ENCODE measurements around the gene ETFB. TPM values are rescaled to one million over a fixed set of nuclear protein-coding genes. Genes with fewer than 3 reads are reported as not detected.
"Not testable (repeated sequence)": the region's sequence is repeated elsewhere in the genome, so short reads cannot be mapped to it uniquely, and the experiment has no call there.

The ETFB gene
- 10 to 100 TPM; 52.5 to 79.2 (median 74.5) TPM for total RNA-seq

DNA sequence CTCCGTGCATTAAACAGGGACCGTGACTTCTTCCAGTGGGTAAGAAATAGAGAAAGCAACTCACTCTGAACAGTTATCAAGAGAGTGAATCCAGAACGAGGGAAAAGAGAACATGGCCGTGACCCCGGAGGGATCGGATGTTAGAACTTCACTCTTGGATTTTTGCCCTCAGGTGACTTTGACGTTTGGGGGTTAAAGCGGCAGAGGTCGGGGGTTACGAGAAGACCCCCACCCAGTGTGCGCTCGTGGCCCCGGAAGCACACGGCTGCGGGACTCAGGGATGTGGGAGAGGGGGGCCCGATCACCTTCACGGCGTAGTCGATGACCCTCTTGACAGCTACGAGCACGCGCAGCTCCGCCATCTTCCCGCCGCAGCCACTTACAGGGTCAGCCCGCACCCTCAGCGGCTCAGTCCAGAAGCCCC is at the start of gene ETFB:
Gene ETFB (minus strand): TSS at position 424 of the 424 bp plus-strand sequence. CDS start 62 bp downstream, at position 362.
- intact Hi-C loops (cut with DNase I; ENCODE audit: low total_unique reads), result no loop called here
- no peak for TF ChIP-seq POLR2A (IDR thresholded peaks at IDR 0.05)
- TF ChIP-seq, protein P1, sequence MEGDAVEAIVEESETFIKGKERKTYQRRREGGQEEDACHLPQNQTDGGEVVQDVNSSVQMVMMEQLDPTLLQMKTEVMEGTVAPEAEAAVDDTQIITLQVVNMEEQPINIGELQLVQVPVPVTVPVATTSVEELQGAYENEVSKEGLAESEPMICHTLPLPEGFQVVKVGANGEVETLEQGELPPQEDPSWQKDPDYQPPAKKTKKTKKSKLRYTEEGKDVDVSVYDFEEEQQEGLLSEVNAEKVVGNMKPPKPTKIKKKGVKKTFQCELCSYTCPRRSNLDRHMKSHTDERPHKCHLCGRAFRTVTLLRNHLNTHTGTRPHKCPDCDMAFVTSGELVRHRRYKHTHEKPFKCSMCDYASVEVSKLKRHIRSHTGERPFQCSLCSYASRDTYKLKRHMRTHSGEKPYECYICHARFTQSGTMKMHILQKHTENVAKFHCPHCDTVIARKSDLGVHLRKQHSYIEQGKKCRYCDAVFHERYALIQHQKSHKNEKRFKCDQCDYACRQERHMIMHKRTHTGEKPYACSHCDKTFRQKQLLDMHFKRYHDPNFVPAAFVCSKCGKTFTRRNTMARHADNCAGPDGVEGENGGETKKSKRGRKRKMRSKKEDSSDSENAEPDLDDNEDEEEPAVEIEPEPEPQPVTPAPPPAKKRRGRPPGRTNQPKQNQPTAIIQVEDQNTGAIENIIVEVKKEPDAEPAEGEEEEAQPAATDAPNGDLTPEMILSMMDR (IDR thresholded peaks at IDR 0.05), result no peak
- WGBS, 2 donors, result 0 to 2% methylated on average over 16 to 27 of the region's 27 CpGs
- H3K4me3 ChIP-seq (ENCODE audit: low read depth, poor library complexity, severe bottlenecking), result peak within 1 kb of the TSS; percentile 60
- no peak for DNase-seq (ENCODE audit: low spot score in 2 of 2)

DNA sequence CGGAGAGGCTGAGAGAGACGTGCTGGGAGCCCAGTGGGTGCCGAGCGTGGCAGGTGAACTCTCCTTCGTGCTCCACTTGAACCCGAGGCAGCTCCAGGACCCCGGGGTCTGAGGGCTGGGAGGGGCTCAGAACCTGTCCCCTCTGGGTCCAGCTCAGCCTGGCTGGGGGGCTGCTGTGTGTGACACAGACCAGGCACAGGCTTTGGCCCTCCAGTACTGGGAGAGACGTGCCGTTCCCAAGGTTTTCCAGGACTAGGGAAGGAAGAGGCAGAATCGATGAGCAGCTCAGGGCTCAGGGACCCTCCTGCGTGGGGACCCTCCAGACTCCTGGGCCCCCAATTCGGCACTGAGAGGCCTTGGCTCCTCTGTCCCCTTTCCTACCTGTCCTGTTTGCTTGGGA is 49.0 kb upstream of the ETFB start:
- TF ChIP-seq, protein P1 (IDR thresholded peaks at IDR 0.05), result no peak
- peak in 1 of 2 donors; percentile 68 for DNase-seq (ENCODE audit: low spot score in 2 of 2)
- 85 to 93% methylated on average over 5 to 12 of the region's 12 CpGs for WGBS, 2 donors
- intact Hi-C loops (cut with DNase I; ENCODE audit: low total_unique reads), result loop anchor here (10.0 kb wide), 1 partner anchor 90 kb away; no protein-coding TSS in a partner anchor
- no peak overlapping the region for H3K4me3 ChIP-seq (ENCODE audit: low read depth, poor library complexity, severe bottlenecking)

DNA sequence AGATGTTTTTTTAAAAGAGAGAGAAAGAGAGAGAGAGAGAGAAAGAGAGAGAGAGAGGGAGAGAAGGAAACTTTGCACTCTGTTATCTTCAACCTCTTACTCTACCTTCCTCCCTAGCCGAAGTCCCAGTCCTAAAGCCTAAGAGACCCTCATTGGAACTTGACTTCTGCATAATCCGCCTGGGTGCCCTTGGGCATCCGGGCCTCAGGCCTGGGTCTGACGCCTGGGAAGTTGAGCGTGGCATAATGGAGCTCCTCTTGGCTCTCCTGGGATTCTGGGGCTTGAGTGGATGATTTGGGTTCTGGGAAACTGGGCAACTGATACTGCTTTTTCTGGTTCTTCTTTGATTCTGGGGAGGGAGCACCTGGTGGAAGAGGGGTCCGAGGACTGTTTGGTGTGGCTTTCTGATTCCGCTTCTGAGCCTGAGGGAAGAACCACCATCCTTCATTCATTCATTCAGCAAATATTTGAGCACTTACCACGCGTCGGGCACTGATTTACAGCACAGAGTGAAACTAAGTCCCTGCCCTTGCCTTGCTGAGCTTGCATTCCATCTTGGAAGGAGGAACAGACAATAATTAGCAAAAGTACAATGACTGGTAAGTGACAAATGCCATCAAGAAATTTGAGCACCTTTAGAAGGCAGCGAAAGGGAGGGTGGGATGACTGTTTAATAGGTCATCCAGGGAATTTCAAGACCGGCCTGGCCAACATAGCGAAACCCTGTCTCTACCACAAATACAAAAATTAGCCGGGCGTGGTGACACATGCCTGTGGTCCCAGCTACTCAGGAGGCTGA is 45.0 kb upstream of the ETFB start:
- DNase-seq (ENCODE audit: low spot score in 2 of 2), result peak in 1 of 2 donors; percentile 56
- 92 to 94% methylated on average over 15 of the region's 15 CpGs for WGBS, 2 donors
- TF ChIP-seq POLR2A (IDR thresholded peaks at IDR 0.05), result no peak
- TF ChIP-seq, protein P1 (IDR thresholded peaks at IDR 0.05), result no peak
- intact Hi-C loops (cut with DNase I; ENCODE audit: low total_unique reads), result loop anchor here (10.0 kb wide), 1 partner anchor 86 kb away; no protein-coding TSS in a partner anchor
- no peak overlapping the region for H3K4me3 ChIP-seq (ENCODE audit: low read depth, poor library complexity, severe bottlenecking)

DNA sequence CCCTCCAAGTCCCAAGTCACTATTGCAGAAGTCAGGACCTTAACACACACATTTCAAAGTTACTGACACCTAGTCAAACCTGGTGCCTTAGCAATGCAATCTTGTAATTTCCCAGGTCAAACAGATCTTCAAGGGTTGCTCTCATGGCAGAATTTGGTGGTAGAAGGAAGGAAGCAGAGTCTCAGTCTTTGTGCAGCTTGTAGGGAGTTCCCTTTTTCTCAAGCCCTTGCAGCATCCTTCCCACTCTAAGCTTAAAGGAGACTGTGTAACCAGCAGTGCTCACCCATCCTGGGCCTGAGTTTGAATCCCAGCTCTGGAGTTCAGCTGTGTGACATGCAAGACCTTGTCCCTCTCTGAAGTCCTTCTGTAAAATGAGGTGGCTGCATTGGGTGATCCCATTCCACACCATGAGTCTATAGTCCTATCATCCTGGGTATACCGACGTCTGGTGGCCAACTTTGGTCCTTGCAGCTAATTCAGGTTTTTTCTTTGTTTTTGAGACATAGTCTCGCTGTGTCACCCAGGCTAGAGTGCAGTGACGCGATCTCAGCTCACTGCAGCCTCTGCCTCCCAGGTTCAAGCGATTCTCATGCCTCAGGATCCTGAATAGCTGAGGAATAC is 41.4 kb upstream of the ETFB start:
- DNase-seq (ENCODE audit: low spot score in 2 of 2), result no peak
- WGBS, 2 donors, result 49 to 50% methylated on average over 6 of the region's 6 CpGs
- TF ChIP-seq POLR2A (IDR thresholded peaks at IDR 0.05), result no peak
- TF ChIP-seq, protein P1 (IDR thresholded peaks at IDR 0.05), result no peak
- intact Hi-C loops (cut with DNase I; ENCODE audit: low total_unique reads), result no loop called here
- H3K4me3 ChIP-seq (ENCODE audit: low read depth, poor library complexity, severe bottlenecking), result no peak overlapping the region

DNA sequence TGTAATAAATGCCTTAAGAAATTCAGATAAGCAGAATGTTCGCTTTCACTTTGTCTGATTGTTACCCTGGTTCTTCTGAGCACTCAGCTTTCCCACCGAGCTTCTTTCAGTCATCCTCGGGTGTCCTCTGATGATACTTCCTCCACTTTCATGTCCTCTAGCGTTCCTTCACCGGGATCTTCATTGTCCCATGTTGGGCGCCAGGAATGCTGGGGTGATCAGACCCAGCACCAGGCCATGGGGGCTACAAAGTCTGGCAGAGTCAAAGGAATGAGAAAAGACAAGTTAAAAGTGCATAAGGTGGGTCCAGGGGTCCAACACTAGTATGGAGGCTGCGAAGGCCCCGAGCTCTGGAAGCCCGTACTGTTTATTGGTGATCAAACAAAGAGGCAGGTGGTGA is 35.9 kb upstream of the ETFB start:
- WGBS, 2 donors, result 86 to 88% methylated on average over 9 of the region's 9 CpGs
- intact Hi-C loops (cut with DNase I; ENCODE audit: low total_unique reads), result no loop called here
- H3K4me3 ChIP-seq (ENCODE audit: low read depth, poor library complexity, severe bottlenecking), result no peak overlapping the region

GRCh38 chr19:51399936-51400335 is 33.7 kb upstream of the ETFB start:
- WGBS, 2 donors, result 63 to 77% methylated on average over 7 of the region's 7 CpGs
- DNase-seq (ENCODE audit: low spot score in 2 of 2); H3K4me3 ChIP-seq (ENCODE audit: low read depth, poor library complexity, severe bottlenecking); intact Hi-C loops (cut with DNase I; ENCODE audit: low total_unique reads): not testable (repeated sequence)

More for the DNA sequence above, 35.9 kb upstream of the ETFB start:
- DNase-seq (ENCODE audit: low spot score in 2 of 2), result no peak
- TF ChIP-seq, protein P1 (IDR thresholded peaks at IDR 0.05), result no peak
- TF ChIP-seq POLR2A (IDR thresholded peaks at IDR 0.05), result no peak

All from lower leg skin (tissue), 4 donors.